M059J (cell line): ENCODE results near the gene REM2. TPM values are rescaled to one million over a fixed set of nuclear protein-coding genes. Genes with fewer than 3 reads are reported as not detected.

Source experiments
- DNase-seq: peaks from one replicate; pipeline ENCODE4 v3.0.0-alpha.2; 2012; ENCODE audit warnings: low read depth
- total RNA-seq: library from RNA; depleted of rRNA; stranded (reverse); fragments of >200 nt; shearing (Covaris generic); gene quantifications from 2 replicates; pipeline ENCODE4 v1.2.3, GENCODE V29; 2014

The REM2 gene
- total RNA-seq, 1 experiment from 2014 or later = 0.52 TPM

DNA sequence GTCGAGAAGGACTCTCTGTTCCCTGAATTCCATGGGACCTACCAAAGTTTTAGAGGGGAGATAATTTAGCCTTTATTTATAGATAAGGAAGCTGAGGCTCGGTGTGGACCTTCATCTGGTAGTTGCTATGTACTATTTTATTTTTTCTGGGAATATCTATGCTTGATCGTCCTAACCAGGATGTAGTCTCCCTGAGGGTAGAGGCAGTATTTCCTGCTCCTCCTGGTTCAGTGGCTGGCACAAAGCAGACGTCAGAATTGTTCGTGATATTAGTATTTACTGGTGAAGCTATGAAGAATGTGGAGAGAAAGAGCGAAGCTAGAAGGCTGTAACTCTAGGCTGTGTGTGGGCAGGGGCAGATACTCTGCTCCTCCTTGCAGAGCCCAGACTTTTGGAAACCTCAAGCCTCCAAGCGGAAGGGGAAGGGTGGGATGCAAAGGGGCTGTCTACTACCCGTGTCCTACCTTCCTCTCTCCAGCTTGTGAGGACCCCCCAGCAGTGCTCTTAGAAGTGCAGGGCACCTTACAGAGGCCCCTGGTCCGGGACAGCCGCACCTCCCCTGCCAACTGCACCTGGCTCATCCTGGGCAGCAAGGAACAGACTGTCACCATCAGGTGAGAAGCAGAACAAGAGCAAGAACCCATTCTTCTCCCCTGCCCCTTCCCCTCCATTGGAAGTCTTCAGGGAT lies 10.0 kb upstream of the REM2 start:
- DNase-seq = no peak

DNA sequence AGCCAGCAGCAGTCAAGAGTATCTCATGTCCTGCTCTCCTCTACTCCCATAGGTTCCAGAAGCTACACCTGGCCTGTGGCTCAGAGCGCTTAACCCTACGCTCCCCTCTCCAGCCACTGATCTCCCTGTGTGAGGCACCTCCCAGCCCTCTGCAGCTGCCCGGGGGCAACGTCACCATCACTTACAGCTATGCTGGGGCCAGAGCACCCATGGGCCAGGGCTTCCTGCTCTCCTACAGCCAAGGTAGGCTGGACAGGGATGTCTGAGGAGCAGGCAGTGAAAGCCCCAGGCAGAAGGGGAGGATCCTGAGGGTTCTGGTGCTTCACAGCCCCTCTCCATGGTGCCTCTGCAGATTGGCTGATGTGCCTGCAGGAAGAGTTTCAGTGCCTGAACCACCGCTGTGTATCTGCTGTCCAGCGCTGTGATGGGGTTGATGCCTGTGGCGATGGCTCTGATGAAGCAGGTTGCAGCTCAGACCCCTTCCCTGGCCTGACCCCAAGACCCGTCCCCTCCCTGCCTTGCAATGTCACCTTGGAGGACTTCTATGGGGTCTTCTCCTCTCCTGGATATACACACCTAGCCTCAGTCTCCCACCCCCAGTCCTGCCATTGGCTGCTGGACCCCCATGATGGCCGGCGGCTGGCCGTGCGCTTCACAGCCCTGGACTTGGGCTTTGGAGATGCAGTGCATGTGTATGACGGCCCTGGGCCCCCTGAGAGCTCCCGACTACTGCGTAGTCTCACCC lies 7.8 kb upstream of the REM2 start:
- DNase-seq = no peak

DNA sequence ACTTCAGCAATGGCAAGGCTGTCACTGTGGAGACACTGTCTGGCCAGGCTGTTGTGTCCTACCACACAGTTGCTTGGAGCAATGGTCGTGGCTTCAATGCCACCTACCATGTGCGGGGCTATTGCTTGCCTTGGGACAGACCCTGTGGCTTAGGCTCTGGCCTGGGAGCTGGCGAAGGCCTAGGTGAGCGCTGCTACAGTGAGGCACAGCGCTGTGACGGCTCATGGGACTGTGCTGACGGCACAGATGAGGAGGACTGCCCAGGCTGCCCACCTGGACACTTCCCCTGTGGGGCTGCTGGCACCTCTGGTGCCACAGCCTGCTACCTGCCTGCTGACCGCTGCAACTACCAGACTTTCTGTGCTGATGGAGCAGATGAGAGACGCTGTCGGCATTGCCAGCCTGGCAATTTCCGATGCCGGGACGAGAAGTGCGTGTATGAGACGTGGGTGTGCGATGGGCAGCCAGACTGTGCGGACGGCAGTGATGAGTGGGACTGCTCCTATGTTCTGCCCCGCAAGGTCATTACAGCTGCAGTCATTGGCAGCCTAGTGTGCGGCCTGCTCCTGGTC lies 7.2 kb upstream of the REM2 start:
- DNase-seq = no peak

DNA sequence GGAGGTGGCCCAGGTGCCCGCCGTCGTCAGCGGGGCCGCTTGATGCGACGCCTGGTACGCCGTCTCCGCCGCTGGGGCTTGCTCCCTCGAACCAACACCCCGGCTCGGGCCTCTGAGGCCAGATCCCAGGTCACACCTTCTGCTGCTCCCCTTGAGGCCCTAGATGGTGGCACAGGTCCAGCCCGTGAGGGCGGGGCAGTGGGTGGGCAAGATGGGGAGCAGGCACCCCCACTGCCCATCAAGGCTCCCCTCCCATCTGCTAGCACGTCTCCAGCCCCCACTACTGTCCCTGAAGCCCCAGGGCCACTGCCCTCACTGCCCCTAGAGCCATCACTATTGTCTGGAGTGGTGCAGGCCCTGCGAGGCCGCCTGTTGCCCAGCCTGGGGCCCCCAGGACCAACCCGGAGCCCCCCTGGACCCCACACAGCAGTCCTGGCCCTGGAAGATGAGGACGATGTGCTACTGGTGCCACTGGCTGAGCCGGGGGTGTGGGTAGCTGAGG lies 6.0 kb upstream of the REM2 start:
- no peak for DNase-seq

DNA sequence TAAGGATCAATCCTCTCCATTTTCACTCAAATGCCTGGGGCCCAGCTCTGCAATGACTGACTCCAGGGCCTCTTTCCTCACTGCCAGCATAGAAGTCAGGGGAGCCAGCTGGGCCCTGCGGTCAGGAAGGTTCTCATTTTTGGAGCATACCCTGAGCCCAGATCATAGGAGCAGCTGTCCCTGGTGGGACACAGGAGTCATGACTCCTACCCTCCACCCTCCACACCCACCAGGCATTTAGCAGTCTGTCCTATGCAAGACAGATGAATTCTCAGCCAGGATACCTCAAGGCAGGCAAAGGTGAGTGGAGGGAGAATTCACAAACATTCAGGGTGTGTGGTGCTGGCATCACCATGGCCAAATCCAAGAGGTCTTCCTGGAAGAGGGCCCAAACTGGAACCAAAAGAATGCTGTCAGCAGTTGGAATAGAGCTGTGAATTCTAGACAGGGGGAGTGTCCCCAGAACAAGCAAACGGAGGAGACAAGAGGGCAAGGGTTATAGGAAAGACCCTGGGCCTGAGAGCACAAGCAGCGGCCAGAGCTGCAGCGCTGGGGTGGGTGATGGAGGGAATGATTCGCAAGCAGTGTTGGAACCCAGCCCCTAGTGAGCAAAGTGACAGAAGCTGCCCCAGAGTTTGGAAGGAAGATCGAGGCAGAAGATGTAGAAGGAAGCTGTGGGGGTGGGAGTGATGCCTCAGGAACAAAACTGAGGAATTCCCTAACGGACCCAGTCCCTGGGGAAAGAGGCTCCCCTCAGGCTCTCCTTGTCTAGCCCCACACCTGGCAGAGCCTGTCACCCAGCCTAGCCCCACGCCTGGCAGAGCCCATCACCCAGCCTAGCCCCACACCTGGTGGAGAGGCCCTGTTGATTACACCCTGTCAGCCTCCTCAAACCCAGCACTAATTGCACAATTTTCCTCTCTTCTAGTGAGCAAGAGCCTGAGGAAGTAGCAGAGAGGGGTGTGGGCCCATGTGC lies 4.5 kb upstream of the REM2 start:
- DNase-seq = no peak

DNA sequence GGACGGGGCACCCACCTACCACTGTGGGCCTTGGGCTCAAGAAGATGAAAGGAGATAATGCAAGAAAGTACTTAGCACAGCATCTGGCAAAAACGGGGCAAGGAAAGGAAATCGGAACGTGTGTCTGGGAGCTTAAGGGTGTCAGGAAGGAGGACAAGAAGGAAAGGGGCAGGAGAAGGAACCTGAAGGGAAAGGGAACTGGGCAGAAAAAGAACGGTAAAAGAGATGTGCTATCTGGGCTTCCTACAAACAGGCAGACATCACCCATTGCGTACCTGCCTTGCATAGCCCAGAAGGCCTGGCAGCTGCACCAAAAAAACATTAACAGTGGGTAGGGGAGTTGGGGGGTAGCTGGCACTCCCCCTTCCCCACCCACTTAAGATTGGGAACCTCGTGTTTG lies 958 bp upstream of the REM2 start:
- no peak for DNase-seq

DNA sequence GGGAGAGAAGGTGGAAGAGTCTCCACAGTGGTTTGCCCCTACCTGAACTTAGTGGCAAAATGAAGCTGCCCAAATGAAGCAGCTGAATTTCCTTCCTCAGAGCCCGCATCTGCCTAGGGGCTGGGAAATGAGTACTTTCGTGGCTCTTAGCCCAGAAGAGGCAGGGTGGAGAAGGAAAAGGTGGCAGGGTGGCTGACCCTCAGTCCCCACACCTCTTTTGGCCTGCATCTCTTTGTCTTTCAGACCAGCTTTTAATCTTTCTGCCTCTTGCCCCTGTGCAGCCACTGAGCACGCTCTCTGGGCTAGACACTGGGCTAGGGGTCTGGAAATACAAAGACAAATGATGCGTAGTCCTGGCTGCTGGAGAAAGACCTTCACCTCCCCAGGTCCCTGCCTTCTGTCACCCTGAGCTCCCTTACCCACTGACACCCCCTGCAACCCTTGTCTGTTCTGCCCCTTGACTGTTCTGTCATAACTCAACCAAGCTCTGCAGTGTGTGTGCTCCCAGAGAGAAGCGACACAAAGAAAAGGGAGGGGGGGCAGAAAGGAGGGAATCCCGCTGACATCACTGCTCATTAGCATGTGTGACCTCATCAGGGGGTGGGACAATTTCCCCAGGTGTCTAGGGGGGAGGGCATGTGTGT lies 371 bp upstream of the REM2 start:
- DNase-seq = peak; percentile 34

DNA sequence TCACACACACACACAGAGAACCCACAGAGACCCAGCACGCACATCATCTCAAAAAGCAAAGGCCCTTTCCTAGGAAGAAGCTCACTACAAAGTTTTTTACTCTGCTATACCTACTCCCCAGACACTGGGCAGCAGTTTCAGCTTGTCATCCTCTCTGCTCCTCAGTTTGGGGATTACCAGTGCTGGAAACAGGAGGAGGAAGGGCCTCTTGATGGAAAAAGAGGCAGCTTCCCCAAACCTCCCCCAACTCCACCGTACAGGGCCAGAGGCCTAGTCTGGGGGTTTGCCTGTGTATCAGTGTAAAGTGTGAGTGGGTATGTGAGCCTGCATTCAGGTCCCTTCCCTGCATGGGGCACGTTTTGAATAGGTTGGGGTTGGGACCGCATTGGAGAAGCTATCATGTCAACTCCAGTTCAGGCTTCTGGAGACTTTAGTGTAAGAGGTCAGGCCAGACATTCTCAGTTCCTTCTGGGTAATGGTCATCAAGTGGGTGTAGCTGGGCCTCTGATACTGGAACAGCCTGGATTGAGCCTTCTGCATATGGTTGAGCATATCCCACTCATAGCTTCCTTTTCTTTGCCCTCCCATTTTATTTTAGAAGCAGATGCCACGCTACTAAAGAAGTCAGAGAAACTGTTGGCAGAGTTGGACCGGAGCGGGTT lies 1.2 kb downstream of the REM2 start:
- DNase-seq = no peak

DNA sequence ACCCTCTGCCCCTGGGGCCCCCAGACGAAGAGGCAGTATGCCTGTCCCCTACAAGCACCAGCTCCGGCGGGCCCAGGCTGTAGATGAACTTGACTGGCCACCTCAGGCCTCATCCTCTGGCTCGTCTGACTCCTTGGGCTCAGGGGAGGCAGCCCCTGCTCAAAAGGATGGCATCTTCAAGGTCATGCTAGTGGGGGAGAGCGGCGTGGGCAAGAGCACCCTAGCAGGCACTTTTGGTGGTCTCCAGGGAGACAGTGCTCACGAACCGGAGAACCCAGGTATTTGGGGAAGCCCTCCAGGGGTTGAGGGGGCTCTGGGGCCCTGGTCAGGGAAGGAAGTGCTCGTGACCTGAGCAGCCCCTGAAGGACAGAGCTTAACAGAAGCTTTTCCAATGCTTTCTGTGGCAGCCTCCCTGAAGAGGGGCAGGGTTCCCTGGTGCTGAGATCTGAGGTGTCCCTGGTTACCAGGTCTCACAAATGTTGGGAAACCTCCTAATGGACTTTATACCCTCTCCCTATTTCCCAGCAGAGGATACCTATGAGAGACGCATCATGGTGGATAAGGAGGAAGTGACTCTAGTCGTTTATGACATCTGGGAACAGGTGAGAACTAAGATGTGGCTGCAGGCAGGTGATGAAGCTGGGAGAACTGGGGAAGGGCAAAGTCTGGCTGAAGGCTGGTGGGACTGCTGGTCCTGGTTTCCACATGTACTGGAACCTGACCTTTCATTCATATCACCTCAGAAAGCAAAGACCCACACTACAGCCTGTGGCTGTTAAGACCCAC lies 1.9 kb downstream of the REM2 start:
- no peak for DNase-seq

DNA sequence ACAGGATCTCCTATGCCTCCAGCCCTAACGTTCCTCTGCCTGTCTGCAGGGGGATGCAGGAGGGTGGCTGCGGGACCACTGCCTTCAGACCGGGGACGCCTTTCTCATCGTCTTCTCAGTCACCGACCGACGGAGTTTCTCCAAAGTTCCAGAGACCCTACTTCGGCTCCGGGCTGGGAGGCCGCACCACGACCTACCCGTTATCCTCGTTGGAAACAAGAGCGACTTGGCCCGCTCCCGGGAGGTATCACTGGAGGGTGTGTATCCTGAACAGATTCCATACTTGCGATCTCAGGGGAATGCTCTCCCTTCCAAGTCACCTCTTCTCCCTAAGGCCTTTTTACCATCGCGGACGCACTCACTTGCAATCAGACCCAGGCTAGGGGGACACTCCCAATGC lies 3.0 kb downstream of the REM2 start:
- DNase-seq = no peak

DNA sequence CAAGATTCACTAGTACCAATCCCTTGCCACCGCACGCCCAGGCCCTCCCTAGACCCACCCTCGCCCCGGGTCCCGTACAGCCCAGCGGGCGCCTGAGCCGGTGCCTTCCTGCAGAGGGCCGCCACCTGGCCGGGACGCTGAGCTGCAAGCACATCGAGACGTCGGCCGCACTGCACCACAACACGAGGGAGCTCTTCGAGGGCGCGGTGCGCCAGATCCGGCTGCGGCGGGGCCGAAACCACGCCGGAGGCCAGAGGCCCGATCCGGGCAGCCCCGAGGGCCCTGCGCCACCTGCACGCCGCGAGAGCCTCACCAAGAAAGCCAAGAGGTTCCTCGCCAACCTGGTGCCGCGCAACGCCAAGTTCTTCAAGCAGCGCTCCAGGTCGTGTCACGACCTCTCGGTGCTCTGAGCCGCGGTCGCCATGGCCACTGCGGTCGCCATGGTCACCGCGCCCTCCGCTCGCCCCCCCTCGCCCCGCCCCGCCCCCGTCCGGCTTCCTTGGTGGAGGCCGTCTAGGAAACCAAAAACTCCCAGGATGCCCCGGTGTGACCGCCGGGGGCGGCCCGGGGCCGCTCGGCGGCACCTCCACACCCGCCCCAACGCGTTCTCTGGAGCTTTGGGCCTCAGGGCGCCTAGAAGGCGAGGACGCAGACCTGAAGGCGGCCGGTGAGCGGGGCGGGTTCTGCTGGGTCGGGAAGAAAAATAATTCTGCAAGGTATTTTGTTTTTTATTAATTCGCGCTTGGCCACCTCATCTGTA lies 3.7 kb downstream of the REM2 start:
- DNase-seq = peak; percentile 77

DNA sequence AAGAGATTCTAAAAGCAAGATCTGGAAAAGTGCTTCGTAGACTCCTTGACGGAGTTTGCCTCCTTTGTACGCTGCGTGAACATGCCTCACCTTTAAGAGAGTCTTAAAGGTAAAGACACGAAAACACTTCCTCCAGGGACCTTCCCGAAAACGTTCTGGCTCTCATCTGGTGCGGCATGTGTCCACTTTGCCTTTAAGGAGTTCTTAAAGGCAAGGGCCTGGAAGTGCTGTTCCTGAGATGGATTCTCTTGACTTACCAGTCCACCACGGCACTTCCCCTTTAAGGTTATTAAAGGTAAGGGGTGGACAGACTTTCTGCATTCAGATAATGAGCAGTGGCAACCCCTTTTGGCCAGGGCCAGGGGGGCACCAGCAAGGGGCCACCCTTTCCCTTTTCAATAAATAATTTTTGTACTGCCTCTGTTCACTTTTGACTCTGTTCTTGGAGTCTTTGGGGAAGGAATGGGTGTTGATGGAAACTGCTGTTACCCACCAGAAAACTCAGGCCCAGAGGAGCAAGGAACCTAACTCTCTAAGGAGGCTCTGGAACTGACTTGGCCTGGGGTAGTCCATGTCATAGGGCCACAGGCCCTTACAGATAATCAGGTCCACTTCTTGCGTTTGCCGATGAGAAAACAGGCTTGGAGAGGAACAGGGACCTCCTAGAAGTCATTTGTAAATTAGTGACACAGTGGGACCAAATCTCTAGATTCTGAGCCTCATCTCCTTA lies 4.4 kb downstream of the REM2 start:
- DNase-seq = peak; percentile 93

DNA sequence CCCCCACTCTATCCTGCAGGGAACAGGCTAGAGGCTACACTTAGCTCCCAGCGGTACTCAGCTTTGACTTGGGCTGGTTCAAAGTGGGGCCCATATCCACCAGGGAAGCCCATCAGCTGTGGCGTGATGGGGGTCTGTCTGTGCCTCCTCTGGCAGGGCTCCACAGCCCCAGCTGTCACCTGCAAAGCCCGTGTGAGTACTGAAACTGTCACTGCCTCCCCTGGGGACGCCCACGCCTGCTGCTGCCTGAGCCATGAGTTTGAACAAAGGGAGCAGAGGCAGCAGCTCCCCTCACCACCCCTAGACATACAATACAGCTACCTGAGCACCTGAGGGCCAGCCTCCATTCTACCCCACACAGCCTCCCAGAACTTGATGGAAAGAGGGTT lies 5.0 kb downstream of the REM2 start:
- no peak for DNase-seq

DNA sequence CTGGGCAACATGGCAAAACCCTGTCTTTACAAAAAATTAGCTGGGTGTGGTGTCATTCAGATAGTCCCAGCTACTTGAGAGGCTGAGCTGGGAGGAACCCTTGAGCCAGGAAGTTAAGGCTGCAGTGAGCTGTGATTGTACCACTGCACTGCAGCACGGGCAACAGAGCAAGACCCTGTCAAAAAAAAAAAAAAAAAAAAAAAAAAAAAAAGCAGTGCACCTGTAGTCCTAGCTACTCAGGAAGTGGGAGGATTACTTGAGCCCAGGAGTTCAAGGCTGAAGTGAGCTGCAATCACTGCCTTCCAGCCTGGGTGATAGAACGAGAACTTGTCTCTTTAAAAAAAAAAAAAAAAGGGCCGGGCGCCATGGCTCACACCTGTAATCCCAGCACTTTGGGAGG lies 5.6 kb downstream of the REM2 start:
- no peak for DNase-seq

DNA sequence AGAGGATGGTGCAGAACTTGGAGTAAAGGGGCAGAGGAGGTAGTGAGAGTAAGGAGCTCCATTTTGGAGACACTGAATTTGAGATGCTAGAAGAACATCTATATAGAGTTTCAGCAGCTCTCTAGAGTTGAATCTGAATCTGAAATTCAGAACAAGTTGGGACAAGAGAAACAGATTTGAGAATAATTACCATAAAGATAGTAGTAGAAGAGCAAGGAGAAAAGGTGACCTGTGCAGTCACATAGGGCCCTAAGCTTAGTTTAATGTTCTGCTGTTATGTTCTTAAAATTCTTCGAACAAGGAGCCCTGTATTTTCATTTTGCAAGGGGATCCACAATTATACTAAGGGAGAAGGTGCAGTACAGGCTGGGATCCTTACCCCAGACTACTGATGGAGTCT lies 7.4 kb downstream of the REM2 start:
- no peak for DNase-seq

DNA sequence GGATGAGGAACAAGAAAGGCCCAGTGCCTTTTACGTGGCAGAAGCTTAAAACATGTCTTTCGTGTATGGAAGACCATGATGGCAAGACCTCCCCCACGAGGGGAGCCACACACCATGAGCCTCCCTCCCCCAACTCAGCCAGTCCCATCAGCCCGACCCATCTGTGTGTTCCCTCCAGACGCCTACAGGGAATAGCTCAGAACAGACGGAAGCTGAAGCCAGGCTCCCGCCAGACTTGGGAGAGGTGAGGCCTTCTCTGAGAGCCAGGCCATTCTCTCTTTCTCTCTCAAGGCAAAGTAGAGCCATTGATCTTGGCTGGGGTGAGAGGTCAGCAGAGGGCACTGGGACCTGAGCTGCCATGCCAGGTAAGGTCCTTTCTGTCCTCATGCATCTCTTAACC lies 9.5 kb downstream of the REM2 start:
- no peak for DNase-seq

DNA sequence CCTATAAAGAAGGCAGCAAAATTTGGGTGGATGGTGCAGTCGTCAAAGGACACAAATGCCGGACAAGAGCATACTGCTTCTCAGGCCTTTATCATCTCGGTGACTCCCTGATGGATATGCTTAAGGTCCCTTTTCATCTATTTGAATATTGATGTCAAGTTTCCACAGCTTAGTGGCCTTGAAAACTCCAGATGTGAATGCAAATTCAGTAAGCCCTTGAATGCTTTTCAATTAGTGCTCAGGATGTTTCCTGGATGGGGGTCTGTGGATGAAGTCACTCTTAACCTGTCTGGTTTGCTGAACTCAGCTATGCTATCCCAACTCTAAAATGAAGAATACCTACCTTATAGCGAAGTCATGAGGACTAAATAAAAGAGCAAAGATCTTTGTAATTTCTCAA lies 10.7 kb downstream of the REM2 start:
- DNase-seq = no peak

DNA sequence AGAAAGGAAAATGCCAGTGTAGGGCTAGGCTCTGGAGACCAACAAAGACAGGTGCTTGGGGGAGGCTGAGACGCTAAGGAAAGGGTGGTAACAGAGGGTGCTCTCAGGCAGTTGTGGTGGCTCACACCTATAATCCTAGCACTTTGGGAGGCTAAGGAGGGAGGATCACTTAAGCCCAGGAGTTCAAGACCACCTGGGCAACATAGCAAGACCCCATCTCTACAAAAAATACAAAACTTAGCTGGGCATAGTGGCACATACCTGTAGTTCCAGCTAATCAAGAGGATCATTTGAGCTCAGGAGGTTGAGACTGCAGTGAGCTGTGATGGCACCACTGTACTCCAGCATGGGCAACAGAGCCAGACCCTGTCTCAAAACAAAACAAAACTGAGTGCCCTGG lies 12.4 kb downstream of the REM2 start:
- DNase-seq = no peak

DNA sequence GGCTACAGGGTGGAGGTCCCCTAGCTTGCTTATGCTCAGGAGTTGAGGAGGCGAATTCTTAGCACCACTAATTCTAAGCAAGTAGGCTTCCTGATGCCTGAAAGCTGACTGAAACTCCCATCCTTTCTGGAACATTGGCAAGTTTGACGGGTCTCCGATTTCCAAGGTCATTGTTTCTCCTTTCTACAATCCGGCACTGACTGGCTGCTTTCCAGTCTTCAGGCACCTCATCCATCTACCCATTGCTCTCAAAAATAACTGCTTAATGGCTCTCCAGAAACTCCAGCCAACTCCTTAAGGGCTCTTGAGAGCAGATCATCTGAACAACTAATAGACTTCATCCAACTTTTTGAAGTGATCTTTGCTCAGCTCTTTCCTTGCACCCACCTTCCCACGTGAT lies 13.3 kb downstream of the REM2 start:
- DNase-seq = no peak
